Endometrium (tissue), 2 donors: ENCODE data around the gene LAMB1.

Experiments used
- FAIRE-seq: peaks from 2 replicates; lab custom pipeline; 2012; peaks lifted over from hg19 to GRCh38; lab: Jason Lieb, UNC
- donor health status: control.
- donor health status: control.

Gene LAMB1

GRCh38 chr7:108017776-108018151, 14.8 kb upstream of the LAMB1 start:
- no peak for FAIRE-seq

GRCh38 chr7:108016841-108017775, 14.1 kb upstream of the LAMB1 start:
- FAIRE-seq = no peak

GRCh38 chr7:108015740-108016139, 12.8 kb upstream of the LAMB1 start:
- no peak for FAIRE-seq

GRCh38 chr7:108014747-108015682, 12.1 kb upstream of the LAMB1 start:
- no peak for FAIRE-seq

- no peak for FAIRE-seq
Observed at GRCh38 chr7:108014215-108014614, 11.3 kb upstream of the LAMB1 start.

- no peak for FAIRE-seq
Observed at GRCh38 chr7:108012499-108013430, 9.8 kb upstream of the LAMB1 start.

GRCh38 chr7:108010377-108010776, 7.4 kb upstream of the LAMB1 start:
- no peak for FAIRE-seq

- FAIRE-seq = no peak
Observed at GRCh38 chr7:108009873-108010272, 6.9 kb upstream of the LAMB1 start.

GRCh38 chr7:108008827-108009226, 5.9 kb upstream of the LAMB1 start:
- no peak for FAIRE-seq

- no peak for FAIRE-seq
Observed at GRCh38 chr7:108008240-108008639, 5.3 kb upstream of the LAMB1 start.

GRCh38 chr7:108007762-108008161, 4.8 kb upstream of the LAMB1 start:
- no peak for FAIRE-seq

GRCh38 chr7:108007261-108007660, 4.3 kb upstream of the LAMB1 start:
- no peak for FAIRE-seq

- FAIRE-seq = no peak
Observed at GRCh38 chr7:108004220-108005142, 1.5 kb upstream of the LAMB1 start.

- FAIRE-seq = no peak
Observed at GRCh38 chr7:108003599-108003935, 606 bp upstream of the LAMB1 start.

GRCh38 chr7:108001764-108002725, 916 bp downstream of the LAMB1 start:
- FAIRE-seq = no peak

GRCh38 chr7:108000875-108001763, 1.8 kb downstream of the LAMB1 start:
- no peak for FAIRE-seq

GRCh38 chr7:107999779-108000560, 3.0 kb downstream of the LAMB1 start:
- FAIRE-seq = no peak
